HepG2 (cell line): ENCODE measurements around the gene GALNT15. TPM values are rescaled to one million over a fixed set of nuclear protein-coding genes. Genes with fewer than 3 reads are reported as not detected.
A peak's percentile ranks its signal among the peaks of the same experiment; 100 is the strongest.

Experiments
- AKAP8 ChIP-seq: sonication (generic); formaldehyde crosslinking; IDR thresholded peaks from 2 replicates; pipeline ENCODE4 v1.5.1; 2020; ENCODE audit warnings: mild to moderate bottlenecking, missing genetic modification reagents
- CC2D1A ChIP-seq: sonication (generic); formaldehyde crosslinking; IDR thresholded peaks from 2 replicates; pipeline ENCODE4 v1.8.1; 2023; ENCODE audit warnings: mild to moderate bottlenecking, missing genetic modification reagents
- JUN ChIP-seq: sonication (generic); formaldehyde crosslinking; IDR thresholded peaks from 2 replicates; pipeline ENCODE4 v1.4.0; 2020; ENCODE audit warnings: mild to moderate bottlenecking, missing genetic modification reagents
- KAT8 ChIP-seq: IDR thresholded peaks from 2 replicates; pipeline ENCODE4 v1.6.1; 2016; ENCODE audit warnings: missing genetic modification reagents, missing compliant biosample characterization
- MBNL3 ChIP-seq: fragments of 250-450 bp; sonication (Bioruptor Pico); conservative IDR thresholded peaks from 2 replicates; pipeline ENCODE4 v1.8.0; 2022; ENCODE audit warnings: mild to moderate bottlenecking, inconsistent platforms
- NKX3-1 ChIP-seq: sonication (generic); formaldehyde crosslinking; IDR thresholded peaks from 2 replicates; pipeline ENCODE4 v1.5.0; 2020; ENCODE audit warnings: missing genetic modification reagents
- RARA ChIP-seq: IDR thresholded peaks from 2 replicates; pipeline ENCODE4 v1.6.1; 2016; ENCODE audit warnings: missing genetic modification reagents, missing compliant biosample characterization
- SOX6 ChIP-seq, 2 experiments: fragments of 450-650 bp in 1 of 2; sonication (generic) in 1 of 2; formaldehyde crosslinking in 1 of 2; IDR thresholded peaks; 2 replicates each; pipeline versions ENCODE4 v1.4.0 to v1.6.1; 2017 to 2020; ENCODE audit warnings: antibody characterized with exemption in 1 of 2, mild to moderate bottlenecking in 1 of 2, missing genetic modification reagents in 1 of 2
- TOPORS ChIP-seq: sonication (generic); formaldehyde crosslinking; IDR thresholded peaks from 2 replicates; pipeline ENCODE4 v1.8.0; 2023; ENCODE audit warnings: mild to moderate bottlenecking, missing genetic modification reagents
- ZMYM2 ChIP-seq: sonication (generic); formaldehyde crosslinking; IDR thresholded peaks from 2 replicates; pipeline ENCODE4 v1.8.0; 2022; ENCODE audit warnings: mild to moderate bottlenecking, missing genetic modification reagents
- ZNF12 ChIP-seq: sonication (generic); formaldehyde crosslinking; IDR thresholded peaks from 2 replicates; pipeline ENCODE4 v1.5.0; 2020; ENCODE audit warnings: missing genetic modification reagents
- ZNF292 ChIP-seq: sonication (generic); formaldehyde crosslinking; IDR thresholded peaks from 2 replicates; pipeline ENCODE4 v1.8.1; 2022; ENCODE audit warnings: mild to moderate bottlenecking, low read depth, missing genetic modification reagents, borderline replicate concordance
- ZNF367 ChIP-seq: sonication (generic); formaldehyde crosslinking; IDR thresholded peaks from 2 replicates; pipeline ENCODE4 v1.4.0; 2020; ENCODE audit warnings: missing genetic modification reagents, borderline replicate concordance
- ZNF441 ChIP-seq: sonication (generic); formaldehyde crosslinking; IDR thresholded peaks from 2 replicates; pipeline ENCODE4 v1.7.0; 2021; ENCODE audit warnings: missing genetic modification reagents, borderline replicate concordance
- ZNF598 ChIP-seq: sonication (generic); formaldehyde crosslinking; IDR thresholded peaks from 2 replicates; pipeline ENCODE4 v1.5.1; 2020; ENCODE audit warnings: mild to moderate bottlenecking, missing genetic modification reagents, borderline replicate concordance
- ZSCAN9 ChIP-seq: IDR thresholded peaks from 2 replicates; pipeline ENCODE4 v1.6.1; 2016; ENCODE audit warnings: borderline replicate concordance
- polyA plus RNA-seq, 8 experiments: library from polyadenylated mRNA; depleted of rRNA in 3 of 8; stranded (reverse) in 7 of 8; unstranded in 1 of 8; fragments of >200 nt; fragmentation: Illumina TruSeq in 4 of 8; extraction: Trizol in 4 of 8; gene quantifications; 2 replicates each; pipeline versions ENCODE4 v1.2.1 to v1.2.3, GENCODE V29; 2011 to 2016; ENCODE audit warnings: low read depth in 4 of 8, missing spikeins in 1 of 8, mixed read lengths in 1 of 8; ENCODE audit not compliant: insufficient read depth in 1 of 8
- total RNA-seq, 5 experiments: library from RNA; depleted of rRNA; stranded (reverse); fragments of >200 nt; fragmentation: Illumina TruSeq; extraction: Trizol; gene quantifications; 2 replicates each; pipeline ENCODE4 v1.2.3, GENCODE V29; 2016; ENCODE audit warnings: low read depth in 1 of 5
- TF ChIP-seq, protein P1 (sequence below): sonication (generic); formaldehyde crosslinking; IDR thresholded peaks from 2 replicates; pipeline ENCODE4 v1.5.0; 2020; ENCODE audit warnings: missing genetic modification reagents
- TF ChIP-seq, protein P2 (sequence below): sonication (generic); formaldehyde crosslinking; IDR thresholded peaks from 2 replicates; pipeline ENCODE4 v1.8.1; 2023; ENCODE audit warnings: mild to moderate bottlenecking, missing genetic modification reagents
- TF ChIP-seq, protein P3 (sequence below): sonication (generic); formaldehyde crosslinking; IDR thresholded peaks from 2 replicates; pipeline ENCODE4 v1.9.0; 2021; ENCODE audit warnings: missing genetic modification reagents, mild to moderate bottlenecking, borderline replicate concordance
- TF ChIP-seq, protein P4 (sequence below): sonication (generic); formaldehyde crosslinking; IDR thresholded peaks from 2 replicates; pipeline ENCODE4 v1.5.0; 2020; ENCODE audit warnings: mild to moderate bottlenecking, missing genetic modification reagents, borderline replicate concordance
- TF ChIP-seq, protein P5 (sequence below): IDR thresholded peaks from 2 replicates; pipeline ENCODE4 v1.6.1; 2016; ENCODE audit warnings: low read depth

The GALNT15 gene
- total and polyA plus RNA-seq, 2 of the 13 experiments (the other 11 are each of a cell fraction or from before 2014, with no cell fraction given), result 0.02 to 0.04 TPM

DNA sequence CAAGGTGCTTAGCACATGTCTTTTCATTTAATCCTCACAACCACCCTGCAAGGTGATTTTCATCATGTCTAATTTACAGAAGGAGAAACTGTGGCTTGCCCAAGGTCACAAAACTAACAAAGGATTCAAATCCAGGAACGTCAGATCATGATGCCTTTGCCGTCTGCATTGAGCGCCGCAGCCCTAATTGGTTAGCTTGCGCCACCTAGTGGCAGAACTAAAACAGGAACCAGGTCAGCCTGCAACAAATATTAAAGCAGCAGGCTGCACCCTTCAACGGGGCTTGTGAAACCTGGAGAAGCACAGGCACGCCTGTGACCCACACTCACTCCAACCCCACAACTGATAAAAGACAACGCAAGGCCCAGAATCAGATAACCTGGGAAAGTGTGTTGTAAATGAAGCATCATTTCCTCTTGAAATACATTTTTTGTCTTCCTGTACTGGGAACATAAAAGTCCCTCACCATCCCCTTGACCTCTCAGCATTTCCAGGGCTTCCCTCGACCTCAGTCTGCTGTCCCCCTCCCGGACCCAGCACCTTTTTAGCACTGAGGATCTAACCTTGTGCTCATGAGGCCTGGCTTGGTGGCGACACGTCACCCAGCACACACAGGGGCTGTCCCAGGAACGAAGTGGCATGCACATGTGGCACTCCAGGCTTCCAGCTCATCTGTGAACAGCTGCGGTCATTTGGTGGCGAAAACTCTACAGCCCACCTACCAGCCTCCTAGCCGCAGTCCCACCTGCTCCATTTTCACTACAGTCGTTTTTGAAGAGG, 73.0 kb downstream of the GALNT15 start (continued):
- TF ChIP-seq, protein P1, sequence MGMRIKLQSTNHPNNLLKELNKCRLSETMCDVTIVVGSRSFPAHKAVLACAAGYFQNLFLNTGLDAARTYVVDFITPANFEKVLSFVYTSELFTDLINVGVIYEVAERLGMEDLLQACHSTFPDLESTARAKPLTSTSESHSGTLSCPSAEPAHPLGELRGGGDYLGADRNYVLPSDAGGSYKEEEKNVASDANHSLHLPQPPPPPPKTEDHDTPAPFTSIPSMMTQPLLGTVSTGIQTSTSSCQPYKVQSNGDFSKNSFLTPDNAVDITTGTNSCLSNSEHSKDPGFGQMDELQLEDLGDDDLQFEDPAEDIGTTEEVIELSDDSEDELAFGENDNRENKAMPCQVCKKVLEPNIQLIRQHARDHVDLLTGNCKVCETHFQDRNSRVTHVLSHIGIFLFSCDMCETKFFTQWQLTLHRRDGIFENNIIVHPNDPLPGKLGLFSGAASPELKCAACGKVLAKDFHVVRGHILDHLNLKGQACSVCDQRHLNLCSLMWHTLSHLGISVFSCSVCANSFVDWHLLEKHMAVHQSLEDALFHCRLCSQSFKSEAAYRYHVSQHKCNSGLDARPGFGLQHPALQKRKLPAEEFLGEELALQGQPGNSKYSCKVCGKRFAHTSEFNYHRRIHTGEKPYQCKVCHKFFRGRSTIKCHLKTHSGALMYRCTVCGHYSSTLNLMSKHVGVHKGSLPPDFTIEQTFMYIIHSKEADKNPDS (CRISPR knock-in tag), result no peak
- TF ChIP-seq, protein P2, sequence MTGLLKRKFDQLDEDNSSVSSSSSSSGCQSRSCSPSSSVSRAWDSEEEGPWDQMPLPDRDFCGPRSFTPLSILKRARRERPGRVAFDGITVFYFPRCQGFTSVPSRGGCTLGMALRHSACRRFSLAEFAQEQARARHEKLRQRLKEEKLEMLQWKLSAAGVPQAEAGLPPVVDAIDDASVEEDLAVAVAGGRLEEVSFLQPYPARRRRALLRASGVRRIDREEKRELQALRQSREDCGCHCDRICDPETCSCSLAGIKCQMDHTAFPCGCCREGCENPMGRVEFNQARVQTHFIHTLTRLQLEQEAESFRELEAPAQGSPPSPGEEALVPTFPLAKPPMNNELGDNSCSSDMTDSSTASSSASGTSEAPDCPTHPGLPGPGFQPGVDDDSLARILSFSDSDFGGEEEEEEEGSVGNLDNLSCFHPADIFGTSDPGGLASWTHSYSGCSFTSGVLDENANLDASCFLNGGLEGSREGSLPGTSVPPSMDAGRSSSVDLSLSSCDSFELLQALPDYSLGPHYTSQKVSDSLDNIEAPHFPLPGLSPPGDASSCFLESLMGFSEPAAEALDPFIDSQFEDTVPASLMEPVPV (CRISPR knock-in tag), result no peak
- TF ChIP-seq TOPORS (CRISPR knock-in tag), result 0 out of 2 replicates have a peak, but pooled peaks have one; percentile 31
- no peak for TF ChIP-seq CC2D1A
- TF ChIP-seq ZNF598 (CRISPR knock-in tag), result no peak
- no peak for TF ChIP-seq JUN (CRISPR knock-in tag)
- TF ChIP-seq NKX3-1 (CRISPR knock-in tag), result no peak
- no peak for TF ChIP-seq SOX6 (IDR thresholded peaks at IDR 0.05)
- 0 out of 2 replicates have a peak, but pooled peaks have one; percentile 31 for TF ChIP-seq SOX6 (CRISPR knock-in tag; IDR thresholded peaks at IDR 0.05)
- TF ChIP-seq MBNL3 (CRISPR knock-in tag), result no peak
- no peak for TF ChIP-seq ZMYM2 (CRISPR knock-in tag)
- TF ChIP-seq RARA (CRISPR knock-in tag), result no peak
- no peak for TF ChIP-seq ZNF441 (CRISPR knock-in tag)
- 0 out of 2 replicates have a peak, but pooled peaks have one; percentile 12 for TF ChIP-seq KAT8 (CRISPR knock-in tag)
- TF ChIP-seq ZNF292 (CRISPR knock-in tag), result no peak
- TF ChIP-seq ZNF12 (CRISPR knock-in tag), result no peak
- TF ChIP-seq, protein P3, sequence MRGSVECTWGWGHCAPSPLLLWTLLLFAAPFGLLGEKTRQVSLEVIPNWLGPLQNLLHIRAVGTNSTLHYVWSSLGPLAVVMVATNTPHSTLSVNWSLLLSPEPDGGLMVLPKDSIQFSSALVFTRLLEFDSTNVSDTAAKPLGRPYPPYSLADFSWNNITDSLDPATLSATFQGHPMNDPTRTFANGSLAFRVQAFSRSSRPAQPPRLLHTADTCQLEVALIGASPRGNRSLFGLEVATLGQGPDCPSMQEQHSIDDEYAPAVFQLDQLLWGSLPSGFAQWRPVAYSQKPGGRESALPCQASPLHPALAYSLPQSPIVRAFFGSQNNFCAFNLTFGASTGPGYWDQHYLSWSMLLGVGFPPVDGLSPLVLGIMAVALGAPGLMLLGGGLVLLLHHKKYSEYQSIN, result no peak
- TF ChIP-seq AKAP8 (CRISPR knock-in tag), result no peak
- no peak for TF ChIP-seq ZSCAN9 (CRISPR knock-in tag)
- TF ChIP-seq ZNF367, result no peak
- TF ChIP-seq, protein P4, sequence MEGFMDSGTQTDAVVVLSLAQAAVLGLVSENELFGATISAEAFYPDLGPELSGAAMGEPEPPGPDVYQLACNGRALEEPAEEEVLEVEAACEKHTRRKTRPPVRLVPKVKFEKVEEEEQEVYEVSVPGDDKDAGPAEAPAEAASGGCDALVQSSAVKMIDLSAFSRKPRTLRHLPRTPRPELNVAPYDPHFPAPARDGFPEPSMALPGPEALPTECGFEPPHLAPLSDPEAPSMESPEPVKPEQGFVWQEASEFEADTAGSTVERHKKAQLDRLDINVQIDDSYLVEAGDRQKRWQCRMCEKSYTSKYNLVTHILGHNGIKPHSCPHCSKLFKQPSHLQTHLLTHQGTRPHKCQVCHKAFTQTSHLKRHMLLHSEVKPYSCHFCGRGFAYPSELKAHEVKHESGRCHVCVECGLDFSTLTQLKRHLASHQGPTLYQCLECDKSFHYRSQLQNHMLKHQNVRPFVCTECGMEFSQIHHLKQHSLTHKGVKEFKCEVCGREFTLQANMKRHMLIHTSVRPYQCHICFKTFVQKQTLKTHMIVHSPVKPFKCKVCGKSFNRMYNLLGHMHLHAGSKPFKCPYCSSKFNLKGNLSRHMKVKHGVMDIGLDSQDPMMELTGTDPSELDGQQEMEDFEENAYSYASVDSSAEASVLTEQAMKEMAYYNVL (CRISPR knock-in tag), result no peak
- TF ChIP-seq, protein P5, sequence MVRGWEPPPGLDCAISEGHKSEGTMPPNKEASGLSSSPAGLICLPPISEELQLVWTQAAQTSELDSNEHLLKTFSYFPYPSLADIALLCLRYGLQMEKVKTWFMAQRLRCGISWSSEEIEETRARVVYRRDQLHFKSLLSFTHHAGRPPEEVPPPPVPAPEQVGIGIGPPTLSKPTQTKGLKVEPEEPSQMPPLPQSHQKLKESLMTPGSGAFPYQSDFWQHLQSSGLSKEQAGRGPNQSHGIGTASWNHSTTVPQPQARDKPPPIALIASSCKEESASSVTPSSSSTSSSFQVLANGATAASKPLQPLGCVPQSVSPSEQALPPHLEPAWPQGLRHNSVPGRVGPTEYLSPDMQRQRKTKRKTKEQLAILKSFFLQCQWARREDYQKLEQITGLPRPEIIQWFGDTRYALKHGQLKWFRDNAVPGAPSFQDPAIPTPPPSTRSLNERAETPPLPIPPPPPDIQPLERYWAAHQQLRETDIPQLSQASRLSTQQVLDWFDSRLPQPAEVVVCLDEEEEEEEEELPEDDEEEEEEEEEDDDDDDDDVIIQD (CRISPR knock-in tag), result 0 out of 2 replicates have a peak, but pooled peaks have one; percentile 21
